Stimulated activated CD8-positive, alpha-beta memory T cell treated with anti-CD3 and anti-CD28 coated beads, Interleukin-2, amount 100 ng/mL, for 1 hour (primary cell): Measurements from ENCODE around the gene FANCC.

Experiments used
- DNase-seq, 2 donors: peaks; one replicate each; pipeline ENCODE4 v3.0.0-alpha.2; 2020; ENCODE audit warnings: low read depth in 2 of 2

The FANCC gene

GRCh38 chr9:95070549-95071021, 246.9 kb downstream of the FANCC start:
- DNase-seq = no peak

- no peak for DNase-seq
Observed at GRCh38 chr9:95067897-95068296, 249.6 kb downstream of the FANCC start.

GRCh38 chr9:95067057-95067456, 250.5 kb downstream of the FANCC start:
- no peak for DNase-seq

GRCh38 chr9:95065224-95065623, 252.3 kb downstream of the FANCC start:
- DNase-seq = no peak

GRCh38 chr9:95063300-95063699, 254.2 kb downstream of the FANCC start:
- DNase-seq = no peak

GRCh38 chr9:95062596-95063065, 254.9 kb downstream of the FANCC start:
- no peak for DNase-seq

GRCh38 chr9:95061916-95062595, 255.5 kb downstream of the FANCC start:
- no peak for DNase-seq

GRCh38 chr9:95060916-95061315, 256.6 kb downstream of the FANCC start:
- no peak for DNase-seq

- DNase-seq = no peak
Observed at GRCh38 chr9:95060234-95060633, 257.3 kb downstream of the FANCC start.

GRCh38 chr9:95058795-95059386, 258.6 kb downstream of the FANCC start:
- no peak for DNase-seq

GRCh38 chr9:95058121-95058785, 259.3 kb downstream of the FANCC start:
- no peak for DNase-seq

GRCh38 chr9:95057101-95057500, 260.4 kb downstream of the FANCC start:
- DNase-seq = no peak

GRCh38 chr9:95055851-95056551, 261.5 kb downstream of the FANCC start:
- no peak for DNase-seq

- DNase-seq = no peak
Observed at GRCh38 chr9:95055334-95055850, 262.1 kb downstream of the FANCC start.

GRCh38 chr9:95053611-95054570, 263.6 kb downstream of the FANCC start:
- no peak for DNase-seq

- DNase-seq = no peak
Observed at GRCh38 chr9:95049761-95050160, 267.7 kb downstream of the FANCC start.
